ENCODE data around the gene RAB11FIP3.

GRCh38 chr16:519425-519824 is 94.0 kb downstream of the RAB11FIP3 start:
- TF ChIP-seq RXRA (IDR thresholded peaks at IDR 0.05; ENCODE audit: borderline replicate concordance, low read depth) = no peak
- TF ChIP-seq, protein P1, sequence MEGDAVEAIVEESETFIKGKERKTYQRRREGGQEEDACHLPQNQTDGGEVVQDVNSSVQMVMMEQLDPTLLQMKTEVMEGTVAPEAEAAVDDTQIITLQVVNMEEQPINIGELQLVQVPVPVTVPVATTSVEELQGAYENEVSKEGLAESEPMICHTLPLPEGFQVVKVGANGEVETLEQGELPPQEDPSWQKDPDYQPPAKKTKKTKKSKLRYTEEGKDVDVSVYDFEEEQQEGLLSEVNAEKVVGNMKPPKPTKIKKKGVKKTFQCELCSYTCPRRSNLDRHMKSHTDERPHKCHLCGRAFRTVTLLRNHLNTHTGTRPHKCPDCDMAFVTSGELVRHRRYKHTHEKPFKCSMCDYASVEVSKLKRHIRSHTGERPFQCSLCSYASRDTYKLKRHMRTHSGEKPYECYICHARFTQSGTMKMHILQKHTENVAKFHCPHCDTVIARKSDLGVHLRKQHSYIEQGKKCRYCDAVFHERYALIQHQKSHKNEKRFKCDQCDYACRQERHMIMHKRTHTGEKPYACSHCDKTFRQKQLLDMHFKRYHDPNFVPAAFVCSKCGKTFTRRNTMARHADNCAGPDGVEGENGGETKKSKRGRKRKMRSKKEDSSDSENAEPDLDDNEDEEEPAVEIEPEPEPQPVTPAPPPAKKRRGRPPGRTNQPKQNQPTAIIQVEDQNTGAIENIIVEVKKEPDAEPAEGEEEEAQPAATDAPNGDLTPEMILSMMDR (IDR thresholded peaks at IDR 0.05) = no peak
- no peak for TF ChIP-seq EZH2phosphoT487 (IDR thresholded peaks at IDR 0.05; ENCODE audit: borderline replicate concordance, low read depth)
- TF ChIP-seq RCOR1 (IDR thresholded peaks at IDR 0.05; ENCODE audit: low read length) = no peak
- no peak for TF ChIP-seq RFX5 (IDR thresholded peaks at IDR 0.05; ENCODE audit: low read length)
